GM19023 (cell line): Measurements from ENCODE around the gene SLC6A7.

Experiments used
- ATAC-seq: cut with Tn5 transposase; IDR thresholded peaks from one replicate; pipeline ENCODE4 v1.9.1; 2021; ENCODE audit warnings: mild to moderate bottlenecking, moderate library complexity; ENCODE audit not compliant: unreplicated experiment

SLC6A7 gene

GRCh38 chr5:150155258-150156026 is 34.4 kb upstream of the SLC6A7 start, which contains the start of gene PDGFRB:
Gene PDGFRB (minus strand): TSS chr5:150155845. CDS start chr5:150137047, 18,798 bp downstream.
- ATAC-seq: peak; percentile 54

GRCh38 chr5:150156027-150156368 is 33.9 kb upstream of the SLC6A7 start:
- ATAC-seq: no peak

GRCh38 chr5:150156540-150156939 is 33.3 kb upstream of the SLC6A7 start:
- no peak for ATAC-seq

GRCh38 chr5:150157168-150157567 is 32.7 kb upstream of the SLC6A7 start:
- no peak for ATAC-seq

GRCh38 chr5:150158170-150158949 is 31.5 kb upstream of the SLC6A7 start:
- no peak for ATAC-seq

GRCh38 chr5:150159031-150159430 is 30.8 kb upstream of the SLC6A7 start:
- ATAC-seq: no peak

GRCh38 chr5:150159741-150160179 is 30.1 kb upstream of the SLC6A7 start:
- ATAC-seq: no peak

GRCh38 chr5:150160448-150161081 is 29.3 kb upstream of the SLC6A7 start:
- no peak for ATAC-seq

GRCh38 chr5:150161242-150162141 is 28.4 kb upstream of the SLC6A7 start:
- peak; percentile 65 for ATAC-seq

- no peak for ATAC-seq
Observed at GRCh38 chr5:150162142-150162513, 27.7 kb upstream of the SLC6A7 start.

- no peak for ATAC-seq
Observed at GRCh38 chr5:150163035-150163434, 26.8 kb upstream of the SLC6A7 start.

- no peak for ATAC-seq
Observed at GRCh38 chr5:150163547-150164059, 26.3 kb upstream of the SLC6A7 start.

GRCh38 chr5:150164211-150164980 is 25.5 kb upstream of the SLC6A7 start:
- no peak for ATAC-seq

- ATAC-seq: no peak
Observed at GRCh38 chr5:150166037-150166649, 23.7 kb upstream of the SLC6A7 start.

- no peak for ATAC-seq
Observed at GRCh38 chr5:150166650-150167511, 23.0 kb upstream of the SLC6A7 start, which contains the start of gene CDX1. Gene CDX1 (plus strand): TSS chr5:150166778. CDS start chr5:150166877, 99 bp downstream.

GRCh38 chr5:150167512-150167850 is 22.4 kb upstream of the SLC6A7 start:
- no peak for ATAC-seq

- no peak for ATAC-seq
Observed at GRCh38 chr5:150167908-150168307, 22.0 kb upstream of the SLC6A7 start.

- no peak for ATAC-seq
Observed at GRCh38 chr5:150168864-150169263, 21.0 kb upstream of the SLC6A7 start.
